ENCODE results near the gene CAMKMT.

DNA sequence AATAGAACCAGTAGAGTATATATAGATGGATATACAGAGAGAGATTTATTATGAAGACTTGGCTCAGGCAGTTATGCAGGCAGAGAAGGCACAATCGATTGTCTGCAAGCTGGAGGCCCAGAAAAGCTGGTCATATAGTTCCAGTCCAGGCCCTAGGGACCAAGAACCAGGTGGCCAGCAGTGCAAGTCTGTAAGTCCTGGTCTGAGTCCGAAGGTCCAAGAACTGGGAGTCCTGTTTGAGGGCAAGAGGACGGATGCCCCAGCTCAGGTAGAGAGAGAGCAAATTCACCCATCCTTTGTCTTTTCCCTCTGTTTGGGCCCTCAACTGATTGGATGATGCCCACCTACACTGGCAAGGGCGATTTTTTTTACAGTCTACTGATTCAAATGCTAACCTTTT is 164.6 kb downstream of the CAMKMT start:
- TF ChIP-seq, protein P1, sequence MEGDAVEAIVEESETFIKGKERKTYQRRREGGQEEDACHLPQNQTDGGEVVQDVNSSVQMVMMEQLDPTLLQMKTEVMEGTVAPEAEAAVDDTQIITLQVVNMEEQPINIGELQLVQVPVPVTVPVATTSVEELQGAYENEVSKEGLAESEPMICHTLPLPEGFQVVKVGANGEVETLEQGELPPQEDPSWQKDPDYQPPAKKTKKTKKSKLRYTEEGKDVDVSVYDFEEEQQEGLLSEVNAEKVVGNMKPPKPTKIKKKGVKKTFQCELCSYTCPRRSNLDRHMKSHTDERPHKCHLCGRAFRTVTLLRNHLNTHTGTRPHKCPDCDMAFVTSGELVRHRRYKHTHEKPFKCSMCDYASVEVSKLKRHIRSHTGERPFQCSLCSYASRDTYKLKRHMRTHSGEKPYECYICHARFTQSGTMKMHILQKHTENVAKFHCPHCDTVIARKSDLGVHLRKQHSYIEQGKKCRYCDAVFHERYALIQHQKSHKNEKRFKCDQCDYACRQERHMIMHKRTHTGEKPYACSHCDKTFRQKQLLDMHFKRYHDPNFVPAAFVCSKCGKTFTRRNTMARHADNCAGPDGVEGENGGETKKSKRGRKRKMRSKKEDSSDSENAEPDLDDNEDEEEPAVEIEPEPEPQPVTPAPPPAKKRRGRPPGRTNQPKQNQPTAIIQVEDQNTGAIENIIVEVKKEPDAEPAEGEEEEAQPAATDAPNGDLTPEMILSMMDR (IDR thresholded peaks at IDR 0.05; ENCODE audit: low read length): no peak
- TF ChIP-seq EZH2phosphoT487 (IDR thresholded peaks at IDR 0.05; ENCODE audit: low read length) (no peak), EZH2 (optimal IDR thresholded peaks at IDR 0.05; ENCODE audit: low read depth, low read length) (no peak)
